GM19452 (cell line): Measurements from ENCODE around the gene GSG1L.

ENCODE experiments used
- ATAC-seq: cut with Tn5 transposase; IDR thresholded peaks from one replicate; pipeline ENCODE4 v1.9.1; 2021; ENCODE audit not compliant: unreplicated experiment

The GSG1L gene

DNA sequence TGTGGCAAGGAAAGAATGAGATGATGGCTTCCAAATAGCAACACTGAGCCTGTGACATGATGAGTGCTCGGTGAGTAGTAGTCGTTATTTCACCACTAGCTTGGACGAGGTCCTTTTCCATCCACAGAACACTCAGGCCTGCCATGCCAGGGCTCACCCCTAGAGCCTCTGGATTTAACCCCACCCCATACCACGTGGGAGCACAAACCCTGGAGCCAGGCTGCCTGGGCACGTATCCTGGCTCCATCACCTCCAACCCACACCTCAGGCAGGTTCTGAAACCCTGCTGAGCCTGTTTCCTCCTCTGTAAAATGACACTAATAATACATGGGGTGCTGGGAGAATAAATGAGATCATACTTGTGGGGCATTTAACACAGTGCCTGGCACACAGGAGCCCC is 321.2 kb downstream of the GSG1L start:
- ATAC-seq: no peak

GRCh38 chr16:27740496-27741201 is 322.9 kb downstream of the GSG1L start:
- ATAC-seq: no peak

DNA sequence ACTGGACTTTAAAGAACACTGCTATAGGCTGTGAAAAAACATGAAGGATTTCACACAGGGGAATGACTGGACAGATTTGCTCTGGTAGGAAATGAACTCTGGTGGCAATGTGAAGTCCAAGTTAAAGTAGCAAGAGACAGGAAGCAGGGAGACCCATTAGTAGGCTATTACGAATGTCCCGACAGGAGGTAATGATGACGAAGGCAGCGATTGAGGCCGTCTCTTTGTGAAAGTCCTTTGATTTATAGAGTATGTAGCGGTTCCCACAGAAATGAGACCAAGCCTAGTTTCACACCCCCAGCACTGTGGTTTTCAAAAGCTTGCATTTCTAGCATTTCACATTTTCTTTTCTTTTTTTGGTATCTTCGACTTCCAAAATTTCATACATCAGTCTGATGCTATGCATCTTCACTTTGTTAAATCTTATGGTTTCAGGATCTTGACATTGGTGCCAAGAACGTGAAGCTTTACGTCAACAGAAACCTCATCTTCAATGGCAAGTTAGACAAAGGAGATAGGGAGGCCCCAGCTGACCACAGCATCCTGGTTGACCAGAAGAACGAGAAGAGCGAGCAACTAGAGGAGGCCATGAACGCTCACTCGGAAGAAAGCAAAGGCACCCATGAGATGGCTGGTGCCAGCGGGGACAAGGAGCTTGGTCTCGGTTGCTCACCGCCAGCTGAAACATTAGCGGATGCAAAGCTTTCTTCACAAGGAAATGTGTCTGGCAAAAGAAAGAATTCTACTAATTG is 323.7 kb downstream of the GSG1L start:
- no peak for ATAC-seq

GRCh38 chr16:27738596-27738995 is 324.9 kb downstream of the GSG1L start:
- ATAC-seq: no peak
